ENCODE data around the gene TMEM229B. TPM values are rescaled to one million over a fixed set of nuclear protein-coding genes. Genes with fewer than 3 reads are reported as not detected.

The TMEM229B gene
- total RNA-seq, 1 donor from 2014 or later = 0.75 TPM

- no peaks in the 10 kb centered on the region for H3K9me3 Mint-ChIP-seq
- no peaks in the 10 kb centered on the region for H3K4me1 Mint-ChIP-seq (ENCODE audit: low read depth)
- H3K4me3 Mint-ChIP-seq (ENCODE audit: low read depth) = no peak overlapping the region
- no peaks in the 10 kb centered on the region for H3K36me3 Mint-ChIP-seq (ENCODE audit: low read depth)
- H3K27me3 Mint-ChIP-seq (ENCODE audit: low read depth) = peaks cover 70% of the 10 kb centered on the region
- DNase-seq (ENCODE audit: low spot score) = no peak
- intact Hi-C loops (cut with micrococcal nuclease) = no loop called here
- H3K27ac Mint-ChIP-seq = no peak overlapping the region
Measured at GRCh38 chr14:67525389-67525788, 36.9 kb upstream of the TMEM229B start.

- peaks cover 68% of the 10 kb centered on the region for H3K27me3 Mint-ChIP-seq (ENCODE audit: low read depth)
- no peak for DNase-seq (ENCODE audit: low spot score)
- no peaks in the 10 kb centered on the region for H3K36me3 Mint-ChIP-seq (ENCODE audit: low read depth)
- no peaks in the 10 kb centered on the region for H3K4me1 Mint-ChIP-seq (ENCODE audit: low read depth)
- H3K27ac Mint-ChIP-seq = no peak overlapping the region
- no peaks in the 10 kb centered on the region for H3K9me3 Mint-ChIP-seq
- intact Hi-C loops (cut with micrococcal nuclease) = no loop called here
- no peak overlapping the region for H3K4me3 Mint-ChIP-seq (ENCODE audit: low read depth)
Measured at GRCh38 chr14:67524634-67524963, 36.1 kb upstream of the TMEM229B start.

- no peaks in the 10 kb centered on the region for H3K36me3 Mint-ChIP-seq (ENCODE audit: low read depth)
- no peak overlapping the region for H3K27ac Mint-ChIP-seq
- peaks cover 65% of the 10 kb centered on the region for H3K27me3 Mint-ChIP-seq (ENCODE audit: low read depth)
- intact Hi-C loops (cut with micrococcal nuclease) = no loop called here
- no peaks in the 10 kb centered on the region for H3K9me3 Mint-ChIP-seq
- no peak overlapping the region for H3K4me3 Mint-ChIP-seq (ENCODE audit: low read depth)
- no peak for DNase-seq (ENCODE audit: low spot score)
- H3K4me1 Mint-ChIP-seq (ENCODE audit: low read depth) = no peaks in the 10 kb centered on the region
Measured at GRCh38 chr14:67523764-67524633, 35.5 kb upstream of the TMEM229B start.

- Mint-ChIP-seq H3K27ac (no peak overlapping the region), H3K4me3 (ENCODE audit: low read depth) (no peak overlapping the region), H3K9me3 (no peaks in the 10 kb centered on the region), H3K4me1 (ENCODE audit: low read depth) (no peaks in the 10 kb centered on the region), H3K36me3 (ENCODE audit: low read depth) (no peaks in the 10 kb centered on the region), H3K27me3 (ENCODE audit: low read depth) (peaks cover 73% of the 10 kb centered on the region)
- intact Hi-C loops (cut with micrococcal nuclease) = no loop called here
- DNase-seq (ENCODE audit: low spot score) = no peak
Measured at GRCh38 chr14:67522270-67522669, 33.7 kb upstream of the TMEM229B start.

GRCh38 chr14:67520482-67520881 is 32.0 kb upstream of the TMEM229B start:
- Mint-ChIP-seq H3K9me3 (no peaks in the 10 kb centered on the region), H3K27ac (no peak overlapping the region), H3K36me3 (ENCODE audit: low read depth) (no peaks in the 10 kb centered on the region), H3K4me3 (ENCODE audit: low read depth) (no peak overlapping the region), H3K4me1 (ENCODE audit: low read depth) (no peaks in the 10 kb centered on the region), H3K27me3 (ENCODE audit: low read depth) (peaks cover 79% of the 10 kb centered on the region)
- intact Hi-C loops (cut with micrococcal nuclease) = no loop called here
- DNase-seq (ENCODE audit: low spot score) = no peak

- Mint-ChIP-seq H3K9me3 (no peaks in the 10 kb centered on the region), H3K36me3 (ENCODE audit: low read depth) (no peaks in the 10 kb centered on the region), H3K27me3 (ENCODE audit: low read depth) (peaks cover 74% of the 10 kb centered on the region), H3K4me3 (ENCODE audit: low read depth) (no peak overlapping the region), H3K27ac (no peak overlapping the region), H3K4me1 (ENCODE audit: low read depth) (peaks cover 2% of the 10 kb centered on the region)
- DNase-seq (ENCODE audit: low spot score) = no peak
- intact Hi-C loops (cut with micrococcal nuclease) = no loop called here
Measured at GRCh38 chr14:67519406-67519805, 30.9 kb upstream of the TMEM229B start.

GRCh38 chr14:67517083-67517482 is 28.6 kb upstream of the TMEM229B start:
- Mint-ChIP-seq H3K4me1 (ENCODE audit: low read depth) (peaks cover 2% of the 10 kb centered on the region), H3K27ac (no peak overlapping the region), H3K27me3 (ENCODE audit: low read depth) (peaks cover 76% of the 10 kb centered on the region), H3K4me3 (ENCODE audit: low read depth) (no peak overlapping the region), H3K9me3 (no peaks in the 10 kb centered on the region), H3K36me3 (ENCODE audit: low read depth) (no peaks in the 10 kb centered on the region)
- DNase-seq (ENCODE audit: low spot score) = no peak
- intact Hi-C loops (cut with micrococcal nuclease) = no loop called here

GRCh38 chr14:67516676-67517075 is 28.2 kb upstream of the TMEM229B start:
- intact Hi-C loops (cut with micrococcal nuclease) = no loop called here
- Mint-ChIP-seq H3K4me1 (ENCODE audit: low read depth) (peaks cover 2% of the 10 kb centered on the region), H3K9me3 (no peaks in the 10 kb centered on the region), H3K27me3 (ENCODE audit: low read depth) (peaks cover 77% of the 10 kb centered on the region), H3K27ac (no peak overlapping the region), H3K4me3 (ENCODE audit: low read depth) (peak overlapping the region; percentile 20), H3K36me3 (ENCODE audit: low read depth) (no peaks in the 10 kb centered on the region)
- DNase-seq (ENCODE audit: low spot score) = no peak

- no peak overlapping the region for H3K27ac Mint-ChIP-seq
Measured at GRCh38 chr14:67515386-67516079, 27.0 kb upstream of the TMEM229B start.

GRCh38 chr14:67514650-67515385 is 26.3 kb upstream of the TMEM229B start:
- H3K9me3 Mint-ChIP-seq = no peaks in the 10 kb centered on the region
- peaks cover 76% of the 10 kb centered on the region for H3K27me3 Mint-ChIP-seq (ENCODE audit: low read depth)
- no peaks in the 10 kb centered on the region for H3K36me3 Mint-ChIP-seq (ENCODE audit: low read depth)
- no peak overlapping the region for H3K27ac Mint-ChIP-seq
- intact Hi-C loops (cut with micrococcal nuclease) = loop anchor here (1.0 to 5.0 kb wide), 2 partner anchors 27 to 88 kb away; partner anchors contain the start of gene TMEM229B
- peak overlapping the region; percentile 81 for H3K4me3 Mint-ChIP-seq (ENCODE audit: low read depth)
- peaks cover 2% of the 10 kb centered on the region for H3K4me1 Mint-ChIP-seq (ENCODE audit: low read depth)
- peak; percentile 47 for DNase-seq (ENCODE audit: low spot score)

More at GRCh38 chr14:67515386-67516079, 27.0 kb upstream of the TMEM229B start:
- DNase-seq (ENCODE audit: low spot score) = peak; percentile 12
- H3K9me3 Mint-ChIP-seq = no peaks in the 10 kb centered on the region
- peaks cover 78% of the 10 kb centered on the region for H3K27me3 Mint-ChIP-seq (ENCODE audit: low read depth)
- peak overlapping the region; percentile 55 for H3K4me3 Mint-ChIP-seq (ENCODE audit: low read depth)
- H3K4me1 Mint-ChIP-seq (ENCODE audit: low read depth) = peaks cover 2% of the 10 kb centered on the region
- intact Hi-C loops (cut with micrococcal nuclease) = no loop called here
- H3K36me3 Mint-ChIP-seq (ENCODE audit: low read depth) = no peaks in the 10 kb centered on the region

- Mint-ChIP-seq H3K4me3 (ENCODE audit: low read depth) (peak overlapping the region; percentile 81), H3K27ac (no peak overlapping the region), H3K36me3 (ENCODE audit: low read depth) (no peaks in the 10 kb centered on the region), H3K9me3 (no peaks in the 10 kb centered on the region), H3K27me3 (ENCODE audit: low read depth) (peaks cover 78% of the 10 kb centered on the region), H3K4me1 (ENCODE audit: low read depth) (peaks cover 2% of the 10 kb centered on the region)
- intact Hi-C loops (cut with micrococcal nuclease) = loop anchor here (1.0 to 5.0 kb wide), 2 partner anchors 26 to 87 kb away; partner anchors contain the start of gene TMEM229B
- DNase-seq (ENCODE audit: low spot score) = no peak
Measured at GRCh38 chr14:67514203-67514607, 25.7 kb upstream of the TMEM229B start.

- peak overlapping the region; percentile 81 for H3K4me3 Mint-ChIP-seq (ENCODE audit: low read depth)
- H3K27me3 Mint-ChIP-seq (ENCODE audit: low read depth) = peaks cover 73% of the 10 kb centered on the region
- no peaks in the 10 kb centered on the region for H3K9me3 Mint-ChIP-seq
- intact Hi-C loops (cut with micrococcal nuclease) = loop anchor here (1.0 to 5.0 kb wide), 2 partner anchors 25 to 86 kb away; partner anchors contain the start of gene TMEM229B
- no peaks in the 10 kb centered on the region for H3K36me3 Mint-ChIP-seq (ENCODE audit: low read depth)
- no peak overlapping the region for H3K27ac Mint-ChIP-seq
- H3K4me1 Mint-ChIP-seq (ENCODE audit: low read depth) = peaks cover 2% of the 10 kb centered on the region
- DNase-seq (ENCODE audit: low spot score) = no peak
Measured at GRCh38 chr14:67513631-67514108, 25.1 kb upstream of the TMEM229B start.

Data from activated T-helper 2 cell treated with anti-CD3 and anti-CD28 coated beads, Interferon-gamma antibody, Interleukin-2, Interleukin-4, amounts not matched to agents 10 μg/mL and 5 μg/mL and 100 μg/mL, durations not matched to agents 14 hours and 24 hours and 36 hours (primary cell).